RPMI7951 (cell line): Measurements from ENCODE around the gene FAM163A. TPM values are rescaled to one million over a fixed set of nuclear protein-coding genes. Genes with fewer than 3 reads are reported as not detected.
"Not testable (repeated sequence)": the region's sequence is repeated elsewhere in the genome, so short reads cannot be mapped to it uniquely, and the experiment has no call there.

Experiments used
- DNase-seq: peaks from one replicate; pipeline ENCODE4 v3.0.0-alpha.2; 2012; ENCODE audit warnings: low read depth
- total RNA-seq: library from RNA; depleted of rRNA; stranded (reverse); fragments of >200 nt; shearing (Covaris generic); gene quantifications from 2 replicates; pipeline ENCODE4 v1.2.3, GENCODE V29; 2014; rRNA removed

Gene FAM163A
- total RNA-seq, 1 experiment from 2014 or later = not detected

DNA sequence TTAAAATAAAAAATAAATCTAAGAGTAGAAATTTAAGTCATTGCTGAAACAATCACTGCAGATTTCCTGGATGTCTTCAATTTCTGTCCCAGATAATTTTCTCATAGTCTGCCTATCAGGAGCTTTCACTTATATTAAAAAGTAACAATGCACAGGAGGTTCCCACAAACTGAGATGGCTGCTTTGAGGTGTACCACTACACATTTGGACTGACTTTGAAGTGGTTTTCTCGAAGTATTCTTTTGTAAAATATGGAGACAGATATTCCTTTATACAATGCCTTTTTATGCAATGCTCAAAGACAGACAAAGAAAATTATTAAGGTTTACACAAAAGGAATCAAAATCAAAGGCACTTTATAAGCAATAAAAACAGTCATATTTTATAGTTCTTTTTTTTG is 110.0 kb downstream of the FAM163A start:
- no peak for DNase-seq

GRCh38 chr1:179855831-179856230 is 112.7 kb downstream of the FAM163A start:
- DNase-seq = not testable (repeated sequence)

DNA sequence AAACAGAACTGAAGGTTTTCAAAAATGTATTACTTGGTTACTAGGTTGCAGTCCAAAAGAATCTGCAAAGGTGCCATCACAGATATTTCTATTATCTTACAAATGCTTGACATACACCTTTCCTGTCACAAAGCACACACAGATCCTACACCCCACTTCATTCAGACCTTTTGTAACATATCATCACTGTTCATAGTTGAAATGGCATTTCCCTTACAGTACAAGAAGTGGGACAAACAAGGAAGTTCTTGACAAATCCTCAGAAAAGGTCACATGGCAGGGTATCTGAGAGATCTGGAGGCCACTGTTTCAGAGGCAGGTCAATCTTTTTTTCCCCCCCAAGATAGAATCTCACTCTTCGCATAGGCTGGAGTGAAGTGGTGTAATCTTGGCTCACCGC is 113.2 kb downstream of the FAM163A start:
- DNase-seq = no peak

DNA sequence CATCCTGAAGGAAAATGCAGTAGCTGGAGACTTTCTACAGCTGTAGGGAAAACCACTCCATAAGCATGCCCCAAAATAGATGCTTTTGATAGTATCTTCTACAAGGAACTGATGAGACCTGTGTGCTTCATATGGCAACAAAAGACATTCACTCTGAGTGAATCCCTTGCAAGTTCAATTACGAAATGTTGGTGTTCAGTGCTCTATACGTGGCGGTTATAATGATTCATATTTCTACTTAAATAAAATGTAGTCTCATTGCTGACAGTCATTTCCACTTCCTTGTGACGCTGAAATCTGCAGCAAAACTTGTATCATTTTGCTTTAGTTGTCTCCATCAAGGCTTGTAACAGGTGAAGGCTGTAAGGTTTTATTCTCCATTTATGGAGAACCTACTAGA is 113.9 kb downstream of the FAM163A start:
- no peak for DNase-seq

DNA sequence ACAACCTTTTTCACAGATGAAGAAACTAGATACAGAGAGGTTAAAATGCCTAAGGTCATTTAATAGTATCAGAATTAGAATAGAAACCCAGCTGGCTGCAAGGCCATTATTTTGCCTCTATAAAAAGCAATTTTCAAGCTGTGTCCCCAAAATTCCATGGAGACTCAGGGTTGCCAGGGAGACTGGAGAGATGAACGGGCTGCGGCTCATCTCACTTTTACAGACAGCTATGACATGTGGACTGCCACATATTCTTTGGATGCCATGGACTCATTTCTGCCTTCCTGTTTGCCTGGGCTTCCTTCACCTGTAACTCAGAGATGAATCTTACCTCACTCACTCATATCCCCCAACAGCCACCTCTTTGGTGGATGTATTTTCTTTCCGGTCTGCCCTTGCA is 117.6 kb downstream of the FAM163A start:
- DNase-seq = no peak

DNA sequence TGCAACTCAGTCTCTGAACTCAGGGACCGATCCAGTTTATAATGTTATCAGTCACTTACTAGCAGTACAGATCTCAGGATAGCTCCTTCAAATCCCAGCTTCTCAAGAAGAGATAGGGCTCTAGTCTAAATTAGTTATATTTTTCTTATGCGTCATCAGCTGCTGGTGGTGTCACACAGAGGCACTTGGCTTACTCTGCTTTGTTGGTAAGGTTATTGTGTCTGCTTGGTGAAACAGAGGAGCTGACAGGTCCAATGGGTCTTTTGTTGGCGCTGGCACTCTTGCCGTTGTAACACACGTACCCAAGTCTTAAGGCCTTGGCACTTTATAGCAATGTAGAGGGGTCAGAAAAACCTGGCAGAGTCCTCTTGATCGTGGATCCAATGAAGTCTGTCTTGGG is 122.3 kb downstream of the FAM163A start:
- DNase-seq = no peak

Other genes starting within 250 kb of the FAM163A start
- not detected in 2 replicates for gene NPHS2, start 167.3 kb upstream of the FAM163A start, total RNA-seq
- gene TDRD5, start 151.5 kb upstream of the FAM163A start, total RNA-seq = not detected in 2 replicates
- 63.9 and 69.6 TPM in 2 replicates for gene TOR1AIP2, start 134.5 kb downstream of the FAM163A start, total RNA-seq
- gene TOR1AIP1, start 139.0 kb downstream of the FAM163A start, total RNA-seq = 52.1 and 59.7 TPM in 2 replicates
- 33.3 and 41.6 TPM in 2 replicates for gene CEP350, start 211.5 kb downstream of the FAM163A start, total RNA-seq